CD4-positive, alpha-beta T cell treated with Interleukin-4 for 1 hour (primary cell): Measurements from ENCODE around the gene ARF1.

Source experiments
- DNase-seq, 2 donors: peaks; one replicate each; pipeline ENCODE4 v3.0.0-alpha.2; 2020 to 2022

The ARF1 gene

GRCh38 chr1:228050571-228051231, 31.8 kb upstream of the ARF1 start:
- DNase-seq, result no peak

GRCh38 chr1:228058172-228058948, 24.1 kb upstream of the ARF1 start:
- no peak for DNase-seq

- DNase-seq, result peak; percentile 61 to 62
Observed at GRCh38 chr1:228058949-228059633, 23.4 kb upstream of the ARF1 start.

- DNase-seq, result peak; percentile 78 to 84
Observed at GRCh38 chr1:228059634-228060457, 22.7 kb upstream of the ARF1 start.

- DNase-seq, result no peak
Observed at GRCh38 chr1:228060458-228061190, 21.9 kb upstream of the ARF1 start.

DNA sequence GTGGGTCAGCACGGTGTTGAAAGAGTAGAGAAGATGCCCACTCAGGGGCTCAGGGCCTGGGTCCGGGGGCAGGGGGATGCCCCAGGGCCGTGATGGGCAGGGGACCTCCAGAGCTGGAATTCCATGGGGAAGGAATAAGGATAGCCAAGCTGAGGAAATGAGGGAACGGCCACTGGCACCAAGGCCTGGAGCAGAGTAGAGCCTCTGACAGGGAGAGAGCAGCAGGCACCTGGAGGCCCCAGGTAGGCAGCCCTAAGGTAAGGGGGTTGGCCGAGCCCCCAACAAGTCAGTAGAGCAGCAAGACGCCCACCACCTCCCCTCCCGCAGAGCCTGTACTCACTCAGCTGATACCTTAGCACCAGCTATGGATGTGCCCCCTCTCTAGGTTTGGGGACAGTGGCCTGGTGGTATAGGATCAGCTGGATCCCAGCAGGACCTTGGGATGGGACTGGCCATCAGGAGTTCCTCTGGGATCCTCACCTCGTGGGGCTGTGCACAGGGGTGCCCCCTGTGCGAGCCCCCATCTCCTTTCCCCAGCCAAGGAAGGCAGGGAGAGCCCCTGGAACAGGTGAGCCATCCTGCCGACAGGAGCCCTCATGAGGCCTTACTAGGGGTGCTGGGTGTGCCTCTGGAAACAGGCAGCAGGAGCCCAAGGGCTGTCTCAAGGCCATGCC, 21.0 kb upstream of the ARF1 start:
- DNase-seq, result no peak

DNA sequence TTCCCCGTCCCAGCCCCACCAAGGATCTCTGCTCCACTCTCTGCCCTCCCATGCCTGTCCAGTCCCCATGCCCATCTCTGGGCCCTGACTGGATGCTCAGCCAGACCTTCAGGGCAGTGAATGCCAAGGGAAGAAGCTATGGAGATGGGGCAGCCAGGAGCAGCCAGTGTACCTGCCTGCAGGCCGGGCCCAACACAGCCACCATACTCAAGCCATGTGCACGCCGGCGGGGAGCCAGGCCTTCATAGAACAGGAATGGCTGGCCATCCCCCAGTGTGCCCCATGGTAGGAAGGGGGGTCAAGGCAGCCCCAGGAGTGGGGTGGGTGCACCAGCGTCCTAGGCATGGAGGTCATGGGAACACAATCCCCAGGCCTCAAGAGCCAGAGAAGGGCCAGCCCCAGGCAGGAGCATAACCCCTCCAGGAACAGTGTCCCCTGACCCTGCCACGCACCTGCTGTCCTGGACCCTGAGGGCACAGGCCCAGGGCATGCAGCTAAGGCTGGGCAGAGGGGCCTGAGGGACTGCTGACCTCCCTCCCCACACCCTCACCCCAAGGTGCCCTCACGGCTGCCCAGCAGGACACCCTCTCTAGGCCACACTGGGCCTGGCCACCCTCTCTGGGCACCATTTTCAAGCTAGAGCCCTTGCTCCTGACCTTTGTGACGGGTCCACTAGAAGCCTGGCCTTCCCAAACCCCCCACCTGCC, 20.3 kb upstream of the ARF1 start:
- no peak for DNase-seq

DNA sequence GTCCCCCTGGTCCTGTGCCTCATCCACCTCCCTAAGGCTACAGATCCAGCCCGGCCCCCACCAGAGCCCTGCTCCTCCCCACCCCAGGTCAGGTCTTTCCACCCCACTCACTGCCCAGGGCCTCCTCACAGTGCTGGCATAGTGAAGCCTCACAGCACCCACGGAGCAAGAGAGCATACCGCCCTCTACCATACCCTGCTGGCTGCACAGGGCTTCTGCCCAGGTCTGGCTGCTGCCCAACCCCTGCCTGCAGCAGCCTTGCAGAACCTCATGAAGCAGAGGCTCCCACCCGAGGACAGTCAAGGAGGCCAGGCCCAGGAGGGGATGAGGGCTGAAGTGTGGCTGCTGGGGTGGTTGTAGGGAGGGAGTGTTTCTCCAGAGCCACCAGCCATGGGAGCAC, 19.7 kb upstream of the ARF1 start:
- DNase-seq, result no peak

GRCh38 chr1:228063251-228064191, 19.0 kb upstream of the ARF1 start:
- no peak for DNase-seq

- no peak for DNase-seq
Observed at GRCh38 chr1:228064296-228064695, 18.2 kb upstream of the ARF1 start.

- DNase-seq, result no peak
Observed at GRCh38 chr1:228064741-228065542, 17.6 kb upstream of the ARF1 start.

- no peak for DNase-seq
Observed at GRCh38 chr1:228065543-228066347, 16.8 kb upstream of the ARF1 start.

- no peak for DNase-seq
Observed at GRCh38 chr1:228066416-228066815, 16.1 kb upstream of the ARF1 start.

GRCh38 chr1:228066891-228067654, 15.4 kb upstream of the ARF1 start:
- DNase-seq, result no peak

- no peak for DNase-seq
Observed at GRCh38 chr1:228068359-228068758, 14.1 kb upstream of the ARF1 start.

- no peak for DNase-seq
Observed at GRCh38 chr1:228070173-228070572, 12.3 kb upstream of the ARF1 start.

DNA sequence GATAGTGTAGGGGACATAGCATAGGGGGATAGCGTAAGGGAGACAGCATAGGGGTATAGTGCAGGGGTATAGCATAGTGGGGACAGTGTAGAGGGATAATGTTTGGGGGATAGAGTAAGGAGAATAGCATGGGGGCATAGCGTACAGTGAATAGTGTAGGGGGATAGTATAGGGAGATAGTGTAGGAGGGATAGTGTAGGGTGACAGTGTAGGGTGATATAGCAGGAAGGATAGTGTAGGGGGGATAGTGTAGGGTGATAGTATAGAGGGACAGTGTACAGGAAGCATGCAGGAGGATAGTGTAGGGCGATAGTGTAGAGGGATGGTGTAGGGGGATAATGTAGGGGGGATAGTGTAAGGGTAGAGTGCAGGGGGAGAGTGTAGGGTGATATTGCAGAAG, 11.7 kb upstream of the ARF1 start:
- no peak for DNase-seq
